PC-3 (cell line): ENCODE results near the gene CACNG5. TPM values are rescaled to one million over a fixed set of nuclear protein-coding genes. Genes with fewer than 3 reads are reported as not detected.

Experiments used
- ATAC-seq: fragments of 200-7000 bp; cut with Tn5 transposase; 2 replicates; pipeline ENCODE4 v1.9.1; 2020; ENCODE audit warnings: mild to moderate bottlenecking, moderate library complexity
- BruUV-seq: library from RNA; stranded (reverse); fragments of 400-500 nt; replicated peaks from 2 replicates; lab custom pipeline; 2021; lab: Mats Ljungman, UMichigan
- CTCF ChIA-PET: fragments of 300-600 bp; sonication (Branson Sonifier 250); formaldehyde crosslinking; loops from one replicate; lab custom pipeline; 2022; ENCODE audit warnings: antibody characterized with exemption; lab: Charles Lee
- POLR2A ChIA-PET: fragments of 300-600 bp; sonication (Branson Sonifier 250); formaldehyde crosslinking; loops from one replicate; lab custom pipeline; 2022; ENCODE audit warnings: antibody characterized with exemption; ENCODE audit not compliant: unreplicated experiment; lab: Charles Lee
- DNase-seq: peaks from one replicate; pipeline ENCODE4 v3.0.0-alpha.2; 2015
- H2AFZ ChIP-seq: fragments of 300-600 bp; sonication (generic); 2 replicates; pipeline ENCODE4 v1.6.0; 2016; ENCODE audit warnings: antibody characterized with exemption, low read length
- H3F3A ChIP-seq: fragments of 300-600 bp; sonication (generic); one replicate; pipeline ENCODE4 v1.6.0; 2017; ENCODE audit warnings: antibody characterized with exemption, low read length, control low read depth, mild to moderate bottlenecking; ENCODE audit not compliant: unreplicated experiment
- H3K27ac ChIP-seq: fragments of 300-600 bp; sonication (generic); 2 replicates; pipeline ENCODE4 v1.5.1; 2016; ENCODE audit warnings: mild to moderate bottlenecking, low read length
- H3K27me3 ChIP-seq: fragments of 300-600 bp; sonication (generic); 2 replicates; pipeline ENCODE4 v1.6.1; 2016; ENCODE audit warnings: low read length, mixed read lengths
- H3K36me3 ChIP-seq: fragments of 300-600 bp; sonication (generic); 2 replicates; pipeline ENCODE4 v1.6.1; 2016; ENCODE audit warnings: low read depth, mixed run types, low read length, mixed read lengths
- H3K4me1 ChIP-seq: fragments of 300-600 bp; sonication (generic); 2 replicates; pipeline ENCODE4 v1.5.1; 2016; ENCODE audit warnings: low read length; ENCODE audit not compliant: insufficient read depth
- H3K4me2 ChIP-seq: fragments of 300-600 bp; sonication (generic); 2 replicates; pipeline ENCODE4 v1.6.0; 2016; ENCODE audit warnings: low read length
- H3K4me3 ChIP-seq: fragments of 300-600 bp; sonication (generic); 2 replicates; pipeline ENCODE4 v1.5.1; 2016; ENCODE audit warnings: mild to moderate bottlenecking, low read length, mixed read lengths
- H3K79me2 ChIP-seq: fragments of 300-600 bp; sonication (generic); 2 replicates; pipeline ENCODE4 v1.6.1; 2017; ENCODE audit warnings: low read length, mixed read lengths
- H3K9ac ChIP-seq: fragments of 300-600 bp; sonication (generic); 2 replicates; pipeline ENCODE4 v1.6.0; 2016; ENCODE audit warnings: mild to moderate bottlenecking, low read length
- H3K9me2 ChIP-seq: fragments of 300-600 bp; sonication (generic); replicated peaks from 2 replicates; pipeline ENCODE4 v1.6.1; 2016; ENCODE audit warnings: mixed run types, low read length, mixed read lengths
- H3K9me3 ChIP-seq: fragments of 300-600 bp; sonication (generic); 2 replicates; pipeline ENCODE4 v1.6.1; 2016; ENCODE audit warnings: low read length, mixed read lengths
- H4K20me1 ChIP-seq: fragments of 300-600 bp; sonication (generic); 2 replicates; pipeline ENCODE4 v1.6.1; 2016; ENCODE audit warnings: low read length, mixed read lengths
- CTCF ChIP-seq: fragments of 300-600 bp; sonication (generic); conservative IDR thresholded peaks from 2 replicates; pipeline ENCODE4 v1.5.1; 2017; ENCODE audit warnings: antibody characterized with exemption, low read depth, mild to moderate bottlenecking, low read length
- EZH2 ChIP-seq: fragments of 300-600 bp; sonication (generic); IDR thresholded peaks from one replicate; pipeline ENCODE4 v1.6.1; 2017; ENCODE audit warnings: antibody characterized with exemption, mild to moderate bottlenecking, low read length; ENCODE audit not compliant: unreplicated experiment
- EZH2phosphoT487 ChIP-seq: fragments of 300-600 bp; sonication (generic); IDR thresholded peaks from 2 replicates; pipeline ENCODE4 v1.6.1; 2018; ENCODE audit warnings: mild to moderate bottlenecking, antibody characterized with exemption, low read length, borderline replicate concordance
- intact Hi-C: fragments of 100-400 bp; cut with micrococcal nuclease; formaldehyde crosslinking; loops from 2 replicates; pipeline ENCODE4 v1.9.0; 2023
- total RNA-seq: library from RNA; depleted of rRNA; stranded (reverse); fragments of >200 nt; gene quantifications from 2 replicates; pipeline ENCODE4 v1.2.3, GENCODE V29; 2014

The CACNG5 gene
- total RNA-seq, 1 experiment from 2014 or later, result not detected

- Histone ChIP-seq H3K9me2 (no peaks in the 10 kb centered on the region), H3K4me2 (no peak overlapping the region), H3F3A (no peaks in the 10 kb centered on the region), H3K4me1 (peaks cover 14% of the 10 kb centered on the region), H3K36me3 (no peaks in the 10 kb centered on the region), H3K4me3 (no peak overlapping the region), H3K79me2 (no peaks in the 10 kb centered on the region), H3K9ac (no peak overlapping the region), H3K27ac (no peak overlapping the region), H3K9me3 (no peaks in the 10 kb centered on the region), H4K20me1 (no peaks in the 10 kb centered on the region), H2AFZ (no peak overlapping the region), H3K27me3 (no peaks in the 10 kb centered on the region)
- TF ChIP-seq CTCF (no peak), EZH2phosphoT487 (no peak), EZH2 (no peak)
- intact Hi-C loops, result no loop called here
- BruUV-seq, result no TSS peak
- no peak for ATAC-seq
- POLR2A ChIA-PET, result no interaction called here
- CTCF ChIA-PET, result no interaction called here
- no peak for DNase-seq
Measured at GRCh38 chr17:66903781-66904180, 68.9 kb downstream of the CACNG5 start.

DNA sequence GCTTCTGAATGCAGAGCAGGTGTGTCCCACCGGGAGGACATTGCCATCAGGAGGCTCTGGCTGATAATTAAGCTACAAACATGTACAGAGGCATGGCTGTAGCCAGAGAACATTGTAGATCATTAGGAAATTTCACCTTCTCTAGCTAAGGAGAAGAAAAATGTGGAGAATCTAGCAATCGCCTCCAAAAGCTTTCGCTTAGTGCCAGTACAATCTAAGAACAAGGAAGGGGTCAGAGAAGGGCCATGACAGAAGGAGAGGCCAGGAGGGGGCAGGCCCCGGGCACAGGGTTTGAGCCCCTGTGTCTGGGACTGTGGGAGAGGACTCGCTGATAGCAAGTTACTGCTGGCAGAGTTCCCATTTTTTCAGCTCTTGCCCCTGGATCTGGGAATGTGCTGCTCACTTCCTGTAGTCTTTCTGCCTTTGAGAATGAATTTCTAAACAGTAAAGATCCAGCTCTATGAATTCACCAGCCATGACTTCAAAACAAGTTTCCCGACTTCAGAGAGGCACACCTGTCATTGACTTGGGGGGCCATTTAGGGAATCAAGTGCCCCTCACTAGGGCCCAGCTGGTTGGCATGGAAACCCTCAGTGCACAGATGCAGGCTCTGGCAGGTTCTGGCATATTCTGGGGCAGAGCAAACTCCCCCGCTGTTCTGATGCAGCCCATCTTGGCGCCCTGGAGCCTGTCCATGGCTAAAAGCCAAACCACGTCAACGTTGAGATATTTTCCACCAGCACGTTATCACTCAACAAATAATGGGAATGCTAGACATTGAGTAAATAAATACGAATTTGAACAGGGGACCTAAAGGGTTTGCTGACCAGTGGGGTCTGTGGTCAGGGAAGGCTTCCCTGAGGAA, 70.1 kb downstream of the CACNG5 start:
- Histone ChIP-seq H4K20me1 (no peaks in the 10 kb centered on the region), H3K9me2 (no peaks in the 10 kb centered on the region), H3K27ac (peak overlapping the region; percentile 28), H3K36me3 (no peaks in the 10 kb centered on the region), H3F3A (no peaks in the 10 kb centered on the region), H3K9ac (no peak overlapping the region), H3K79me2 (no peaks in the 10 kb centered on the region), H3K27me3 (no peaks in the 10 kb centered on the region), H3K4me1 (peaks cover 14% of the 10 kb centered on the region), H2AFZ (peak overlapping the region; percentile 66), H3K4me3 (no peak overlapping the region), H3K4me2 (peak overlapping the region; percentile 66), H3K9me3 (no peaks in the 10 kb centered on the region)
- intact Hi-C loops, result no loop called here
- ChIA-PET CTCF (no interaction called here), POLR2A (no interaction called here)
- ATAC-seq, result peak; percentile 69
- DNase-seq, result peak; percentile 87
- BruUV-seq, result no TSS peak
- no peak for TF ChIP-seq CTCF
- TF ChIP-seq EZH2, result no peak
- no peak for TF ChIP-seq EZH2phosphoT487
